ENCODE results near the gene SLC12A7.

GRCh38 chr5:1090538-1090937, 21.3 kb downstream of the SLC12A7 start:
- TF ChIP-seq CTCF (IDR thresholded peaks at IDR 0.05): no peak
- no peak for TF ChIP-seq POLR2A (IDR thresholded peaks at IDR 0.05)
